Stomach (tissue), 9 donors: ENCODE measurements around the gene SURF1. TPM values are rescaled to one million over a fixed set of nuclear protein-coding genes. Genes with fewer than 3 reads are reported as not detected.

Source experiments
- DNase-seq, 2 donors: peaks; one replicate each; pipeline versions ENCODE4 v3.0.0 to v3.0.0-alpha.2; 2013 to 2019
- H3K27ac ChIP-seq, 5 donors: fragments of 200-600 bp in 4 of 5; sonication (generic) in 4 of 5; one replicate each; pipeline ENCODE4 v1.5.1; 2013 to 2019; ENCODE audit warnings: mild to moderate bottlenecking in 1 of 5, moderate library complexity in 1 of 5
- H3K27me3 ChIP-seq, 3 donors: fragments of 200-600 bp; sonication (generic); one replicate each; pipeline ENCODE4 v1.5.1; 2017 to 2019; ENCODE audit warnings: mixed run types in 1 of 3
- H3K36me3 ChIP-seq, 4 donors: fragments of 200-600 bp; sonication (generic); 1 replicate in 3 of 4; 2 replicates in 1 of 4; pipeline ENCODE4 v1.5.1; 2016 to 2019
- H3K4me1 ChIP-seq, 4 donors: fragments of 200-600 bp; sonication (generic); one replicate each; pipeline ENCODE4 v1.5.1; 2016 to 2019
- H3K4me3 ChIP-seq, 4 donors: fragments of 200-600 bp; sonication (generic) in 3 of 4; one replicate each; pipeline ENCODE4 v1.5.1; 2016 to 2019; ENCODE audit warnings: mild to moderate bottlenecking in 1 of 4
- H3K9me3 ChIP-seq, 4 donors: fragments of 200-600 bp; sonication (generic); one replicate each; pipeline ENCODE4 v1.5.1; 2016 to 2019
- CTCF ChIP-seq, 7 experiments: fragments of 450-650 bp in 4 of 7; fragments of 200-600 bp in 3 of 7; sonication (generic) in 3 of 7; IDR thresholded peaks; one replicate each; pipeline ENCODE4 v1.5.1; 2016 to 2019; ENCODE audit warnings: antibody characterized with exemption in 7 of 7, control low read depth in 2 of 7, mild to moderate bottlenecking in 1 of 7
- EP300 ChIP-seq: sonication (generic); formaldehyde crosslinking; IDR thresholded peaks from one replicate; pipeline ENCODE4 v1.6.1; 2017; ENCODE audit warnings: antibody characterized with exemption
- POLR2A ChIP-seq, 4 donors: fragments of 450-650 bp; IDR thresholded peaks; one replicate each; pipeline ENCODE4 v1.6.1; 2016; ENCODE audit warnings: antibody characterized with exemption in 4 of 4, control low read depth in 2 of 4, mild to moderate bottlenecking in 1 of 4, moderate library complexity in 1 of 4
- POLR2AphosphoS5 ChIP-seq, 3 donors: sonication (generic); formaldehyde crosslinking; IDR thresholded peaks; one replicate each; pipeline ENCODE4 v1.6.1; 2016; ENCODE audit warnings: antibody characterized with exemption in 3 of 3
- WGBS, 5 donors: extraction: QIAGEN DNeasy Blood & Tissue Kit in 3 of 5; methylation state at CpG; one replicate each; pipeline versions ENCODE4 v1.1.5 to v1.1.7; 2013 to 2018; 5-methylcytosine and 5-hydroxymethylcytosine counted together
- intact Hi-C: fragments of 100-400 bp; cut with DNase I; formaldehyde crosslinking; loops from one replicate; pipeline ENCODE4 v1.15.1; 2023; ENCODE audit warnings: low total_unique reads
- polyA plus RNA-seq, 3 donors: library from polyadenylated mRNA; stranded (reverse); fragments of 200-250 nt; gene quantifications; one replicate each; pipeline ENCODE4 v1.2.3, GENCODE V29; 2013
- total RNA-seq, 5 donors: library from RNA; depleted of rRNA; stranded (reverse); fragments of >200 nt; gene quantifications; one replicate each; pipeline versions ENCODE4 v1.1.0 to v1.2.3, GENCODE V29; 2014 to 2016
- donor health status: healthy with polysubstance abuse.
- donor health status: Bipolar disorder and iron deficiency.
- donor health status: healthy.

SURF1 gene
- total and polyA plus RNA-seq, 8 donors, result 1.7 to 118 (median 45.3) TPM

DNA sequence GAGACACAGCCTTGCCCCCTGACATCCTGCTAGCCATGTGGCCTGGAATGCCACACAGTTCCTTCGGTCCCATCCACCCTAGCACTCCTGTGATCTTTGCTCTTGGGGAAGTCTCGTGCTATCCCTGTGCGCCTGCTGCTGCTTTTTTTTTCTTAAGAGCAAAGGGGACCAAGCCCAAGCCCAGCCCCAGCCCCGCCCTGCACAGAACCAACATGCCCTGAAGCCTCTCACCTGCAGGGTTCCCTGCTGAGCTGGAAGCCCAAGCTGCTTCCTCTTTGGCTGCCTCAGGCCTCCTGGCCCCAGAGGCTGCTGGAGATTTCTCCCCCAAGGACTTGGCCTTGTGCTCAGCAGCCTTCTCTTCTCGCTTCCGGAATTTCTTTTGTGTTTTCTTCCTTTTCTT, 22.1 kb downstream of the SURF1 start:
- Histone ChIP-seq H3K4me3 (peak overlapping the region in 1 of 4 donors; percentile 94), H3K36me3 (peaks cover 41 to 60% (median 52%) of the 10 kb centered on the region in 4 donors), H3K27me3 (no peaks in the 10 kb centered on the region), H3K27ac (peak overlapping the region in 1 of 5 donors; percentile 8), H3K4me1 (peaks cover 21 to 35% (median 31%) of the 10 kb centered on the region in 4 donors), H3K9me3 (no peaks in the 10 kb centered on the region)
- peak; percentile 42 to 79 for DNase-seq
- intact Hi-C loops, result no loop called here
- TF ChIP-seq EP300, result no peak
- no peak for TF ChIP-seq POLR2A (IDR thresholded peaks at IDR 0.05)
- no peak for TF ChIP-seq POLR2AphosphoS5 (IDR thresholded peaks at IDR 0.05)
- TF ChIP-seq CTCF (IDR thresholded peaks at IDR 0.05), result no peak
- WGBS, 5 donors, result 54 to 79% (median 64%) methylated on average over 6 of the region's 6 CpGs

- Histone ChIP-seq H3K27ac (peak overlapping the region in 1 of 5 donors; percentile 8), H3K4me3 (peak overlapping the region in 1 of 4 donors; percentile 94), H3K36me3 (peaks cover 41 to 54% (median 49%) of the 10 kb centered on the region in 4 donors), H3K27me3 (no peaks in the 10 kb centered on the region), H3K9me3 (no peaks in the 10 kb centered on the region), H3K4me1 (peaks cover 21 to 35% (median 31%) of the 10 kb centered on the region in 4 donors)
- intact Hi-C loops, result no loop called here
- TF ChIP-seq CTCF (IDR thresholded peaks at IDR 0.05), result no peak
- TF ChIP-seq EP300, result no peak
- no peak for TF ChIP-seq POLR2AphosphoS5 (IDR thresholded peaks at IDR 0.05)
- TF ChIP-seq POLR2A (IDR thresholded peaks at IDR 0.05), result no peak
- WGBS, 5 donors, result 86 to 93% (median 89%) methylated on average over 7 to 10 of the region's 10 CpGs
- DNase-seq, result no peak
These were observed 22.7 kb downstream of the SURF1 start for GRCh38 chr9:133333566-133333965.

- H3K4me1 ChIP-seq, result peaks cover 21 to 35% (median 31%) of the 10 kb centered on the region in 4 donors
- no peak overlapping the region for H3K27ac ChIP-seq
- TF ChIP-seq POLR2AphosphoS5 (IDR thresholded peaks at IDR 0.05) (no peak), POLR2A (IDR thresholded peaks at IDR 0.05) (no peak), EP300 (no peak), CTCF (IDR thresholded peaks at IDR 0.05) (no peak)
- intact Hi-C loops, result no loop called here
- H3K4me3 ChIP-seq, result no peak overlapping the region
- no peaks in the 10 kb centered on the region for H3K27me3 ChIP-seq
- no peak for DNase-seq
- no peaks in the 10 kb centered on the region for H3K9me3 ChIP-seq
- WGBS, 5 donors, result 89 to 94% (median 92%) methylated on average over 11 of the region's 11 CpGs
- H3K36me3 ChIP-seq, result peaks cover 41 to 52% (median 48%) of the 10 kb centered on the region in 4 donors
These were observed 23.3 kb downstream of the SURF1 start for GRCh38 chr9:133333011-133333410.

GRCh38 chr9:133332381-133332730, 23.9 kb downstream of the SURF1 start:
- no peak for TF ChIP-seq POLR2A (IDR thresholded peaks at IDR 0.05)
- TF ChIP-seq POLR2AphosphoS5 (IDR thresholded peaks at IDR 0.05), result no peak
- no peak for TF ChIP-seq EP300
- no peak for TF ChIP-seq CTCF (IDR thresholded peaks at IDR 0.05)
- DNase-seq, result no peak
- Histone ChIP-seq H3K27me3 (no peaks in the 10 kb centered on the region), H3K27ac (no peak overlapping the region), H3K36me3 (peaks cover 41 to 52% (median 48%) of the 10 kb centered on the region in 4 donors), H3K9me3 (no peaks in the 10 kb centered on the region), H3K4me1 (peaks cover 21 to 35% (median 31%) of the 10 kb centered on the region in 4 donors), H3K4me3 (no peak overlapping the region)
- intact Hi-C loops, result no loop called here
- WGBS, 5 donors, result 88 to 98% (median 91%) methylated on average over 16 to 20 of the region's 20 CpGs
